H1 (cell line): ENCODE data around the gene RTTN. TPM values are rescaled to one million over a fixed set of nuclear protein-coding genes. Genes with fewer than 3 reads are reported as not detected.

Experiments
- CTCF ChIA-PET: fragments of 300-600 bp; sonication (Branson Sonifier 250); formaldehyde crosslinking; loops from one replicate; lab custom pipeline; 2021; ENCODE audit not compliant: partially characterized antibody; lab: Charles Lee
- POLR2A ChIA-PET: fragments of 300-600 bp; sonication (Branson Sonifier 250); formaldehyde crosslinking; loops from one replicate; lab custom pipeline; 2021; ENCODE audit warnings: inconsistent platforms; ENCODE audit not compliant: partially characterized antibody; lab: Charles Lee
- DNase-seq, 2 experiments: peaks; one replicate each; pipeline versions ENCODE4 v3.0.0 to v3.0.0-alpha.2; 2010 to 2022; ENCODE audit warnings: low spot score in 2 of 2, low read depth in 1 of 2, mixed read lengths in 1 of 2
- FAIRE-seq: peaks from 2 replicates; lab custom pipeline; 2011; peaks lifted over from hg19 to GRCh38; lab: Jason Lieb, UNC
- H2AFZ ChIP-seq: 2 replicates; pipeline ENCODE4 v1.8.1; 2012; ENCODE audit warnings: low read length, inconsistent platforms
- H2AK5ac ChIP-seq: 2 replicates; pipeline ENCODE4 v1.6.1; 2013; ENCODE audit warnings: low read depth, low read length
- H2BK120ac ChIP-seq: replicated peaks from 2 replicates; pipeline ENCODE3; 2013; ENCODE audit warnings: low read depth, low read length, inconsistent platforms
- H2BK12ac ChIP-seq: 2 replicates; pipeline ENCODE4 v1.6.1; 2013; ENCODE audit warnings: low read depth, low read length
- H2BK15ac ChIP-seq: 2 replicates; pipeline ENCODE4 v1.6.1; 2013; ENCODE audit warnings: low read length
- H2BK20ac ChIP-seq: 2 replicates; pipeline ENCODE4 v1.6.1; 2013; ENCODE audit warnings: low read length
- H2BK5ac ChIP-seq: 2 replicates; pipeline ENCODE4 v1.6.1; 2013; ENCODE audit warnings: low read depth, low read length
- H3K14ac ChIP-seq: 2 replicates; pipeline ENCODE4 v1.6.1; 2013; ENCODE audit warnings: inconsistent platforms; ENCODE audit not compliant: insufficient read length
- H3K18ac ChIP-seq: 2 replicates; pipeline ENCODE4 v1.6.1; 2013; ENCODE audit warnings: low read length; ENCODE audit errors: extremely low read depth
- H3K23ac ChIP-seq: 2 replicates; pipeline ENCODE4 v1.6.1; 2013; ENCODE audit warnings: inconsistent platforms; ENCODE audit not compliant: insufficient read length
- H3K23me2 ChIP-seq: 2 replicates; pipeline ENCODE4 v1.6.1; 2013; ENCODE audit warnings: low read depth, low read length
- H3K27ac ChIP-seq: 2 replicates; pipeline ENCODE4 v1.6.1; 2011; ENCODE audit warnings: low read depth, low read length, inconsistent platforms
- H3K27me3 ChIP-seq, 4 experiments: replicated peaks in 1 of 4; 1 replicate in 1 of 4; 2 replicates in 3 of 4; pipeline versions ENCODE4 v1.6.1 to v1.8.1; 2011 to 2013; ENCODE audit warnings: low read length in 3 of 4, mild to moderate bottlenecking in 3 of 4, inconsistent platforms in 2 of 4, mixed read lengths in 2 of 4, moderate library complexity in 1 of 4; ENCODE audit not compliant: control insufficient read depth in 3 of 4, insufficient read depth in 3 of 4; ENCODE audit errors: extremely low read depth in 1 of 4
- H3K36me3 ChIP-seq, 4 experiments: 2 replicates each; pipeline versions ENCODE4 v1.6.1 to v1.8.1; 2011 to 2013; ENCODE audit warnings: mild to moderate bottlenecking in 4 of 4, low read length in 3 of 4, moderate library complexity in 2 of 4, control low read depth in 1 of 4, inconsistent platforms in 1 of 4; ENCODE audit not compliant: insufficient read depth in 4 of 4, control insufficient read depth in 2 of 4
- H3K4ac ChIP-seq: replicated peaks from 2 replicates; pipeline ENCODE3; 2013; ENCODE audit warnings: low read length, low read depth, mixed read lengths, inconsistent platforms; ENCODE audit not compliant: insufficient read length
- H3K4me1 ChIP-seq, 4 experiments: replicated peaks in 1 of 4; 1 replicate in 1 of 4; 2 replicates in 3 of 4; pipeline versions ENCODE4 v1.6.1 to v1.8.1; 2011 to 2013; ENCODE audit warnings: low read length in 3 of 4, inconsistent platforms in 2 of 4, mixed read lengths in 1 of 4; ENCODE audit not compliant: insufficient read depth in 4 of 4, control insufficient read depth in 3 of 4
- H3K4me2 ChIP-seq, 2 experiments: 2 replicates each; pipeline versions ENCODE4 v1.6.1 to v1.8.1; 2011 to 2013; ENCODE audit warnings: low read depth in 2 of 2, low read length in 2 of 2, control low read depth in 1 of 2, inconsistent platforms in 1 of 2, mild to moderate bottlenecking in 1 of 2; ENCODE audit not compliant: insufficient read depth in 1 of 2
- H3K4me3 ChIP-seq, 4 experiments: fragments of 200-600, 300-600 bp in 1 of 4; sonication (generic), shearing (Covaris generic), sonication (Bioruptor Twin) in 1 of 4; 2 replicates each; pipeline versions ENCODE4 v1.5.1 to v1.8.1; 2011 to 2016; ENCODE audit warnings: low read length in 4 of 4, low read depth in 3 of 4, control low read depth in 2 of 4, inconsistent platforms in 2 of 4, mild to moderate bottlenecking in 2 of 4, mixed read lengths in 1 of 4, moderate library complexity in 1 of 4; ENCODE audit not compliant: insufficient read depth in 2 of 4; ENCODE audit errors: extremely low read depth in 1 of 4
- H3K56ac ChIP-seq: replicated peaks from 2 replicates; pipeline ENCODE3; 2013; ENCODE audit warnings: low read depth, mild to moderate bottlenecking, mixed read lengths, low read length, inconsistent platforms; ENCODE audit not compliant: insufficient read length
- H3K79me1 ChIP-seq: 2 replicates; pipeline ENCODE4 v1.6.1; 2013; ENCODE audit warnings: low read depth, low read length, control low read depth
- H3K79me2 ChIP-seq, 2 experiments: 2 replicates each; pipeline versions ENCODE4 v1.6.1 to v1.8.1; 2012 to 2013; ENCODE audit warnings: low read length in 2 of 2, mild to moderate bottlenecking in 2 of 2, inconsistent platforms in 1 of 2; ENCODE audit not compliant: insufficient read depth in 2 of 2, control insufficient read depth in 1 of 2
- H3K9ac ChIP-seq, 4 experiments: replicated peaks in 1 of 4; 1 replicate in 1 of 4; 2 replicates in 3 of 4; pipeline versions ENCODE4 v1.6.1 to v1.8.1; 2011 to 2013; ENCODE audit warnings: low read depth in 3 of 4, low read length in 3 of 4, control low read depth in 2 of 4, mild to moderate bottlenecking in 2 of 4, moderate library complexity in 2 of 4, inconsistent platforms in 1 of 4; ENCODE audit errors: extremely low read depth in 1 of 4
- H3K9me3 ChIP-seq, 2 experiments: 2 replicates each; pipeline versions ENCODE4 v1.6.1 to v1.8.1; 2012 to 2013; ENCODE audit warnings: mild to moderate bottlenecking in 2 of 2, moderate library complexity in 2 of 2, control low read depth in 1 of 2, inconsistent platforms in 1 of 2, low read depth in 1 of 2, low read length in 1 of 2, mixed read lengths in 1 of 2; ENCODE audit not compliant: insufficient read depth in 2 of 2
- H4K20me1 ChIP-seq, 2 experiments: replicated peaks in 1 of 2; 2 replicates each; pipeline versions ENCODE3 to v1.8.1; 2011 to 2013; ENCODE audit warnings: inconsistent platforms in 2 of 2, low read length in 2 of 2, mild to moderate bottlenecking in 1 of 2; ENCODE audit not compliant: insufficient read depth in 2 of 2, control insufficient read depth in 1 of 2
- H4K5ac ChIP-seq: 2 replicates; pipeline ENCODE4 v1.6.1; 2013; ENCODE audit warnings: low read length, low read depth, mixed read lengths, inconsistent platforms; ENCODE audit not compliant: insufficient read length
- H4K8ac ChIP-seq: 2 replicates; pipeline ENCODE4 v1.8.0; 2013; ENCODE audit warnings: mild to moderate bottlenecking, moderate library complexity, low read length, inconsistent platforms; ENCODE audit not compliant: insufficient read depth; ENCODE audit errors: extremely low read depth
- H4K91ac ChIP-seq: replicated peaks from 2 replicates; pipeline ENCODE3; 2013; ENCODE audit warnings: low read length, mixed read lengths, inconsistent platforms; ENCODE audit not compliant: insufficient read length
- CREB1 ChIP-seq: IDR thresholded peaks from 2 replicates; pipeline ENCODE4 v1.6.1; 2012; ENCODE audit warnings: inconsistent platforms
- FOSL1 ChIP-seq: IDR thresholded peaks from 2 replicates; pipeline ENCODE4 v1.6.1; 2011; ENCODE audit warnings: mild to moderate bottlenecking, low read depth, low read length, moderate library complexity; ENCODE audit not compliant: insufficient read depth
- RAD21 ChIP-seq, 2 experiments: IDR thresholded peaks in 1 of 2; conservative IDR thresholded peaks in 1 of 2; 2 replicates each; pipeline ENCODE4 v1.6.1; 2011; ENCODE audit warnings: low read depth in 2 of 2, low read length in 2 of 2, improper control_type of control experiment in 1 of 2, inconsistent platforms in 1 of 2, mild to moderate bottlenecking in 1 of 2, moderate library complexity in 1 of 2
- polyA plus RNA-seq, 7 experiments: library from polyadenylated mRNA; depleted of rRNA in 3 of 7; stranded (reverse) in 5 of 7; unstranded in 2 of 7; fragments of >200 nt in 5 of 7; fragments of 200-250 nt in 2 of 7; gene quantifications; 1 replicate in 5 of 7; 2 replicates in 1 of 7; 4 replicates in 1 of 7; pipeline versions ENCODE4 v1.2.1 to v1.2.3, GENCODE V29; 2011 to 2013; ENCODE audit warnings: missing spikeins in 2 of 7, mixed read lengths in 2 of 7
- total RNA-seq: library from RNA; stranded (reverse); fragmentation: NEBNext Ultra II Directional; extraction: Animal tissue kit (Norgen Biotek cat#: 25700); gene quantifications from 2 replicates; pipeline ENCODE4 v1.2.1, GENCODE V29; 2021

RTTN gene
- total and polyA plus RNA-seq, 2 of the 8 experiments (the other 6 are each of a cell fraction or from before 2014, with no cell fraction given), result 9.1 to 21.4 TPM

DNA sequence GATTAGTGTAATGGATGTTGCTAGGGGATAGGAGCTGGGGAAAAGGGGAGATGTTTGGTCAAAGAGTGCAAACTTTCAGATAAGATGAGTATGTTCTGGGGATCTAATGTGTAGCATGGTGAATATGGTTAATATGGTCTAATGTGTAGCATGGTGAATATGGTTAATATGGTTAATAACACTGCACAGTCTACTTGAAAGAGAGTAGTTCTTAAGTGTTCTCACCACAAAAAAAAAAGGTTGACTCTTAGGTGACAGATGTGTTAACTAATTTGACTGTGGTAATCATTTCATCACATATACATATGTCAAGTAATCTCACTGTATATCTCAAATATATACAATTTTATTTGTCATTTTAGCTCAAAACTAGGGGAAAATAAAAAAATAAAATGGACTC lies 136.5 kb downstream of the RTTN start:
- no peak overlapping the region for H2BK5ac ChIP-seq
- no peak overlapping the region for H3K23ac ChIP-seq
- no peak overlapping the region for H2AK5ac ChIP-seq
- no peak overlapping the region for H2BK15ac ChIP-seq
- no peak overlapping the region for H3K18ac ChIP-seq
- no peak overlapping the region for H4K91ac ChIP-seq
- no peak overlapping the region for H4K8ac ChIP-seq
- ChIA-PET CTCF (interaction anchor here (1.0 to 2.9 kb wide), 3 partner anchors 17 to 1213 kb away, joined by 3 to 10 read pairs (median 3); no protein-coding TSS in a partner anchor), POLR2A (no interaction called here)
- H2AFZ ChIP-seq, result no peak overlapping the region
- DNase-seq (no peak), FAIRE-seq (no peak)
- H3K4me2 ChIP-seq, result no peak overlapping the region
- no peak overlapping the region for H3K4me3 ChIP-seq
- H3K36me3 ChIP-seq, result no peaks in the 10 kb centered on the region
- H4K5ac ChIP-seq, result no peak overlapping the region
- H3K4me1 ChIP-seq, result no peaks in the 10 kb centered on the region
- H3K56ac ChIP-seq, result no peak overlapping the region
- H3K9me3 ChIP-seq, result no peaks in the 10 kb centered on the region
- no peak overlapping the region for H3K9ac ChIP-seq
- no peaks in the 10 kb centered on the region for H3K79me2 ChIP-seq
- no peaks in the 10 kb centered on the region for H4K20me1 ChIP-seq
- H2BK12ac ChIP-seq, result no peak overlapping the region
- H3K27me3 ChIP-seq, result peaks cover 0 to 1% (median 0%) of the 10 kb centered on the region in 4 experiments; a peak in 1 of 7 replicates
- H3K27ac ChIP-seq, result no peak overlapping the region
- no peak overlapping the region for H2BK120ac ChIP-seq
- H3K4ac ChIP-seq, result no peak overlapping the region
- no peaks in the 10 kb centered on the region for H3K79me1 ChIP-seq
- no peaks in the 10 kb centered on the region for H3K23me2 ChIP-seq
- TF ChIP-seq FOSL1 (no peak), CREB1 (no peak), RAD21 (IDR thresholded peaks at IDR 0.05 in 1 of 2, conservative IDR thresholded peaks at IDR 0.05 in 1 of 2; ENCODE audit: low read depth in 2 of 2, low read length in 2 of 2) (no peak)
- no peak overlapping the region for H2BK20ac ChIP-seq
- H3K14ac ChIP-seq, result no peak overlapping the region
